ENCODE results near the gene ADCY3.

- TF ChIP-seq NFE2L1 (tag; IDR thresholded peaks at IDR 0.05; ENCODE audit: borderline replicate concordance, low read depth): no peak
- TF ChIP-seq NR4A1 (CRISPR knock-in tag; IDR thresholded peaks at IDR 0.05): no peak
- no peak for TF ChIP-seq NR4A1 (tag; IDR thresholded peaks at IDR 0.05)
- TF ChIP-seq EP300 (IDR thresholded peaks at IDR 0.05; ENCODE audit: low read length): no peak
- TF ChIP-seq ZNF274 (IDR thresholded peaks at IDR 0.05; ENCODE audit: borderline replicate concordance, low read depth, low read length): no peak
- no peak for TF ChIP-seq ZBTB7A (IDR thresholded peaks at IDR 0.05; ENCODE audit: borderline replicate concordance, control insufficient read depth, low read depth, low read length)
- TF ChIP-seq CHD4 (IDR thresholded peaks at IDR 0.05; ENCODE audit: insufficient read depth, insufficient replicate concordance, low read depth, low read length, poor library complexity, severe bottlenecking): no peak
- no peak for TF ChIP-seq CTCF (IDR thresholded peaks at IDR 0.05 in 2 of 3, conservative IDR thresholded peaks at IDR 0.05 in 1 of 3; ENCODE audit: insufficient read depth in 2 of 3, low read depth in 1 of 3, low read length in 3 of 3)
- no peak for TF ChIP-seq DPF2 (IDR thresholded peaks at IDR 0.05)
Measured at GRCh38 chr2:24915796-24916195, 4.2 kb downstream of the ADCY3 start.
